NCI-H2081 treated with DMSO at 0.1 percent for 48 hours (cell line): ENCODE data around the gene LY9.
"Not testable (repeated sequence)": the region's sequence is repeated elsewhere in the genome, so short reads cannot be mapped to it uniquely, and the experiment has no call there.

Source experiments
- DNase-seq: peaks from one replicate; lab custom pipeline; 2025; lab: John Stamatoyannopoulos, UW

LY9 gene

DNA sequence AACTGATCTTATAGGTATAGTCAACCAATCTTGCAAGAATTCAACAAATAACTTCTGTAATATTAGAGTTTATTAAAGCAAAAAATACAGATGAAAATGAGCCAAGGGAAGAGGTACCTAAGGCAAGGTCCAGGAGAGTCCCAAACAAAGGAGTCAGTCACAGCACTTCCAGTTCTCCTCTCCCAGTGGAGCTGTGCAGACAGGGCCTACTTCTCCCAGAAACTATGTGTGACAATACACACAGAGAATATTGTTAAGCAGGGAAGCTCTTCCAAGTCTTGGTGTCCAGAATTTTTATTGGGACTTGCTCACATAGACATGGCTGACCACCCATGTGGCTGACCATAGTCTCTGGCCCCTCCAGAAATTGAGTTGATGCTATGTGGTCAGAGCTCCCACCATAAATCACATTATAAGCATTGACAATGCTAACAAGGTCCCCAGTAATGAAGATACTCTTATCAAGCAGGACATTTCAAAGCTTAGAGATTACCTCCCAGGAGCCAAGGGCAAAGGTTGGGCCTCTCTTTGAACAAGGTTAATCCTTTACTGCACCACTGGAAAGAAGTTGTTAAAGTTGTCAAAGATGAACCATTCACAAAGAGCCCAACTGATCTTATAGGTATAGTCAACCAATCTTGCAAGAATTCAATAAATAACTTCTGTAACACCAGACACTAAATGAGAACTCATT, 70.2 kb downstream of the LY9 start:
- no peak for DNase-seq

DNA sequence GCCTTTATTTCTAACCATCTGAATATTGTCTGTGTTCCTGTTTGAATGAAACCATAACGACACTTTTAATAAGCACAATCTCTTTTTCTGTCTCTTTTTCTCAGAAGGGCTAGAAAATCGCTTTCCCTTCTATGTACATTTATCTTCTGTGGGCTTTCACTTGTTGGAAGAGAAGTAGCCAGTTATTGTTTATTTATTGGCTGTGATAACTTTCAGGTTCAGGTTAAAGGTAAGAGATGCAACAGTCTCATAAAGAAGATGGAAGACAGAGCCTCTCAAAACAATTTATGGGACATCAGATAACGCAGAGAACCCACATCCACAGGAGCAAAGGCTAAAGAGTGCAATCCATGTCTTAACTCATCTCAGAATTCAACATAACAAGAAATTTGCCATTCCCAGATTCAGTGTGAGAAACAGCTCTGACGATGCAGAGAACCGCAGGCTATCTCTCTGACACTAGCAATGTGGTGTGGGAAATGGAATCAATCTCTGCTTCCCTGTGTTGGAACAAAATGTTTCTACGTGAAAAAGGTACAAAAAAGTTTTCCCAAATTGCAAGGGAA, 70.8 kb downstream of the LY9 start:
- DNase-seq = no peak

DNA sequence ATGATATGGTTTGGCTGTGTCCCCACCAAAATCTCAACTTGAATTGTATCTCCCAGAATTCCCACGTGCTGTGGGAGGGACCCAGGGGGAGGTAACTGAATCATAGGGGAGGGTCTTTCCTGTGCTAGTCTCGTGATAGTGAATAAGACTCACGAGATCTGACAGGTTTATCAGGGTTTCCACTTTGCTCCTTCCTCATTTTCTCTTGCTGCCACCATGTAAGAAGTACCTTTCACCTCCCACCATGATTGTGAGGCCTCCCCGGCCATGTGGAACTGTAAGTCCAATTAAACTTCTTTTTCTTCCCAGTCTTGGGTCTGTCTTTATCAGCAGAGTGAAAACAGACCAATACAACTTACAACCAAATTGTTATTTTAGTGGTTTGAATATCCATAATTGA, 71.7 kb downstream of the LY9 start:
- DNase-seq = not testable (repeated sequence)

DNA sequence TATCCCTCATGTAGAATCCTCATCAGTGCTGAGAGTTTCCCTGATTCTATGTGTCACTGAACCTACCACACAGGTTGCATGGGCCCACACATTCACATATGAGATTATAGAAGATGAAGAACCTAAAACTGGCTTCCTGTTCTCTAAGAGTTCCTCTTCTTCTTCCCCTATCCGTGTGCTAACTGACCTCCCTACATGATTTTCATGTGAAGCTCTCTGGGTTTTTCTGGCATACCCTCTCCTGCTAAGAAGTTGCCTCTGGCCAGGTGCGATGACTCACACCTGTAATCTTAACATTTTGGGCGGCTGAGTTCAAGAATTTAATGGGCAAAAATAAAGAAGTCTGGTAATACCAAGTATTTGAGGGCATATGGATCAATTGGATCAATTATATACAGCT, 72.2 kb downstream of the LY9 start:
- no peak for DNase-seq

DNA sequence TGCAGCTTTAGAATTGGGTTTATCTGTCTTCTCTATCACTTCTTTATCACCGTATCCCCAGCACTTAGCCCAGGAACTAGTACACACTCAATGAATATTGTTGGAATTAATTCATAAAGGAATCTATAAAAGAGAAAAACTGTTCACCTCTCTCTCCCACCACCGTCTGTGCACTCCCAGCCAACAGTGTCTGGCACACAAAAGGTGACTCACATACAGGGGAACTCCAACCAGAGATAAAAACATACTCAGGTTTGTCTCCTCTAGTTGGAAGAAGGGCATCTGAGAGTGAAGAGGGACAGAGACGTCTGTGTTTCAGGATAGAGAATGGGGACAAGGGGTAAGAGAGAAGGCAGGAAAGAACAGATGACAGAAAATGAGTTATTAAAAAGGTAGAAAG, 79.0 kb downstream of the LY9 start:
- DNase-seq = no peak

DNA sequence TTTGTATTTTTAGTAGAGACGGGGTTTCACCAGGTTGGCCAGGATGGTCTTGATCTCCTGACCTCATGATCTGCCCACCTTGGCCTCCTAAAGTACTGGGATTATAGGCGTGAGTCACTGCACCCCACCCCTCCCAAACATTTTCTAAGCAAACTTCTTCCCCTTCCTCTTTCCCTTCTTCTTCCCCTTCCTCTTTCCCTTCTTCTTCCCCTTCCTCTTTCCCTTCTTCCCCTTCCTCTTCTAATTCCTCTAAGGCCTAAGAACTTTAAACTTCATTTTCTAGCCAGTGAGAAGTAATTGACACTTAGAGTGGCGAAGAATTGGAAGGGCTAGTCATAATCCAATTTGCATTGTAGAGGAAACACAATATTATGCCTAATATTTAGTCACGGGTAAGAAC, 79.6 kb downstream of the LY9 start:
- DNase-seq = not testable (repeated sequence)

DNA sequence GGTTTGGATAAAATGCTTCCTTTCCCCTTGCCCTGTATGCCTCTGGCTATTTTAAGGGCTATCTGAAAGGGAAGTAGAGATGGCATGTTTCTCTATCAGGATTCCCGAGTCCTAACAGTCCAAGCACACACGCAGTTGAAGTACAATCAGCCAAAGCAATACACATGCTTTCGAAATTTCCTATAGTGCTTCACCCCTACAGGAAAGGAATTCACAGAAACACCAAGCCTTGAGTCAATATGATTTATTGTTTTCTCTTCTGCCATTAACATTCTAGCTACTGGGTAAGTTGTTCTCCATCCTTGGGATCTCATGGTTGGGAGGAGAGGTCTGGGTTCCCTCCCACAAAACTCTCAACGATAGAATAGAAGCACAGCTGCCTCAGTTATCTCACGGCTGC, 80.3 kb downstream of the LY9 start:
- no peak for DNase-seq

DNA sequence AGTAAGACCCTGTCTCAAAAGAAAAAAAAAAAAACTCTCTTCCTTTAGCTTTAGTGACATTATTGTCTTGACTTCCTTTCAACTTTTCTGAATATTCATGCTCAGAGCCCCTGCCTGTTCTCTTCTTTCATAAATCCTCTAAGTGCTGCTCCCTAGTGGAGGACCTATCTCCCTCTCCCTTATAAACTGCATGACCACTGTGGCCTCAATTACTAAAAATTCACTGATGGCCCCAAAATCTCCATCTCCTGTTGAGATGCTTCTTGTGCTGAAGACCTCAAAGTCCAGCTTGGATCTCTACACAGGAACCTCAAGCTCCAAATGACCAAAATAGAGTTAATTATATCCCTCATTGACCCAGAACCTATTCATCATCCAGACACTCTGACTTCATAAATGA, 81.2 kb downstream of the LY9 start:
- no peak for DNase-seq
